GM18526 (cell line): Measurements from ENCODE around the gene IHH.

ENCODE experiments used
- POLR2A ChIP-seq: IDR thresholded peaks from 3 replicates; pipeline ENCODE4 v1.6.1; 2011; ENCODE audit not compliant: insufficient read length; ENCODE audit errors: extremely low read depth

Gene IHH

DNA sequence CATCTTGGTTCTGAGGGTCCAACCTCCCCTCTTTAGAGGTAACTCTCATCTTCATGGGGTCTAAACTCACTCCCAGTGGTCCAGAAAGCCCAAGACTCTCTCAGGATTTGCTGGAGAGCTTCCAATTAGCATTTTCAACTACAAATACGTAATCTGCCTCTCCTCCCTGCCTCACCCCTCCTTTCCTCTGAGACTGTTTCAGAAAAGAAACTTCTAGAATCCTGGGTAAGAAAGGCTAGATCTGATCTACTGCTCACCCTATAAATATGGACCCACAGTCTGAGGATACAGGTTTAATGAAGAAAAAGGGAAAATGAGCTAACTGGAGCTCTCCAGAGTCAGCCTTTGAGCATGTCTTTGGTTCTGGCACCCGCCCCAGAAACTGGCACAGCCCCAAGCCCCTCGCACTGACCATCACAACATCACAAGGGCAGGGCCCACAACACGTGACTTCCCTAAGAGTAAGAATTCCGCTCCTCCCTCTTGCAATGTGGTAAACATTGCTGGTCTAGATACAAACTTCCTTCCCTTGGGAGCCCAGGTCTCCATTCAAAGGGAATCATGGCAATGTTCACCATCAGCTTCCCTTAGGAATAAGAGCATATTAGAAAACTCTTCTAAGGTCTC is 21.7 kb upstream of the IHH start:
- TF ChIP-seq POLR2A: no peak

DNA sequence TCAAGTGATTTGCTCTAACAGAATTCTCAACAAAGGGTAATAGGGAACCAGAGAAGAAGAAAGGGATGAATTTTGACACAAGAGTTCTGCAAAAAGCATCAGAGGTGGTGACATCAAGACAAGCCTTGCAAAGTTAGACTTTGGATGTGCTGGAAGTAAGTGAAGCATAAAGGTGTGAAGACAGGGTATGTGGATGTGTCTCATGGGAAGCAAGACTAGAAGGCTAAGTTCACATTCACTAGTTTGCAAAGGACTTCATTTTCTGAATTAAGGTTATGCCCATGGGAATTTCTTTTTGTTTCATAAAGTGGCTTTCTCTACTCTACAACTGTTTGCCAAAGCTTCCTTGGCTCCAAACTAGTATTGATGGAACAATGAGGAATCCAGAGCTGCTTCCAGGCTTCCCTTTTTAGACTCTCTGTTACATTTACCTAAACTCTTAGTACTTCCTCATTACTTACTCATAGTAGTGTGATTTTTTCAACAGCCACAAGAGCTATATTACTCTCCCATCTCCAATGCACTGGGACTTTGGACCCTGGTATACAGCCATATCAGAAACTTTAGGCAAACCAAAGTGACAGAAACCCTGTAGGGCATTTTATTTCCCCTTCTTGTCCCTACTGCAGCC is 21.1 kb upstream of the IHH start:
- TF ChIP-seq POLR2A: no peak

DNA sequence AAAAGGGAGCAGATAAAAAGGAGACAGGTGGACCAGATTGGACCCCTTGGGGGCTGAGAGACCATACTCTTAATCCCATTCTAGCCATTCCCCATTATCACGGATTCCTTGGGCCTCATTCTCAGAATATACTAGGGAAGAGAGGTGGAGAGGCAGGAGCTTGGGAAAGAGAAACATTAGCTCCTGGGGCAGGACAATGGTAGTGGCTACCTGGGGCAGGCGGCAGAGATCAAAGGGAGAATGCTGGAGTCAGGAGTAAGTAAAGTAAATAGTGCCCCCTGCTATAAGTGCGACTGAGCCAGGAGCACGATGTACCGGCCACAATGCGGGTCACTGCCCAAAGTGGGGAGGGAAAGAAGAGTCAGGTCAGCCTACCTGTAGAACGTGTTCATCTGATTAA is 20.4 kb upstream of the IHH start:
- no peak for TF ChIP-seq POLR2A

- TF ChIP-seq POLR2A: no peak
Observed at GRCh38 chr2:219079417-219079816, 18.7 kb upstream of the IHH start.

DNA sequence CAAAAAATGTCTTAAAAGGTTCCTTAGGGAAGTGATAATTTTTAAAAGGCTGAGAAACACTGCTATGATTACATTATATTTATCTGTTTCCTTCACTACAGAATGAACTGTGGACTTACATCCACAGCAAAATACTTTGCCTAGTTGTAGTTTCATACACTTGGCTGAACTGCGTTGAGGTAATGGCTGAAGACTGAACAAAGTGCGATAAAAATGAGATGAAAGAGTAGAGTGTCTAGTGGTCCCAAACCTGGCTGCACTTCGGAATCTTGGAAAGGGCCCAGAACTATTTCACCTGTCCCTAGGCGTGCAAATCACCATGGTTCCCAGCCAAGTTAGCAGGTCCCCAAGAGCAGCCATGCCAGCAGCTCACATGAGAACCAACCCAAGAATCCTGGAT is 18.2 kb upstream of the IHH start:
- no peak for TF ChIP-seq POLR2A

DNA sequence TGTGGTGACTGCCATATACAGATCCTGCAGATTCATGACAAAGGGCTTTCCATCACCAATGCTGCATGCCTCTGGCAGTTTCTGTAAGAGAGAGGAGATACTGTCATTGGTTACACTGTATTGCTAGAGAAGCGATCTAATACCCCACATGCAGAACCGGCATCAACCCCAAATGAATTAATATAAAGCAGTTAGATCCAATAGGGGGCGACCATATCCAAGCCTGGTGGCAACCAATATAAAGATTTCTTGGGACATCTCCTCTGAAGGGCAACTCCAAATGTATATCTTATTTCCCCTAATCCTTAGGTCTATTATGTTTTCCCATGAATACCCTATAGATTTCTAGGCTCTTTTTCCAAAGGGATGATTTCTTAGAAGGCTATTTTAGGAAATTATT is 17.4 kb upstream of the IHH start:
- TF ChIP-seq POLR2A: no peak

- TF ChIP-seq POLR2A: no peak
Observed at GRCh38 chr2:219076253-219076652, 15.5 kb upstream of the IHH start.

- no peak for TF ChIP-seq POLR2A
Observed at GRCh38 chr2:219073413-219074129, 12.8 kb upstream of the IHH start.

- TF ChIP-seq POLR2A: no peak
Observed at GRCh38 chr2:219072741-219073250, 12.1 kb upstream of the IHH start.

DNA sequence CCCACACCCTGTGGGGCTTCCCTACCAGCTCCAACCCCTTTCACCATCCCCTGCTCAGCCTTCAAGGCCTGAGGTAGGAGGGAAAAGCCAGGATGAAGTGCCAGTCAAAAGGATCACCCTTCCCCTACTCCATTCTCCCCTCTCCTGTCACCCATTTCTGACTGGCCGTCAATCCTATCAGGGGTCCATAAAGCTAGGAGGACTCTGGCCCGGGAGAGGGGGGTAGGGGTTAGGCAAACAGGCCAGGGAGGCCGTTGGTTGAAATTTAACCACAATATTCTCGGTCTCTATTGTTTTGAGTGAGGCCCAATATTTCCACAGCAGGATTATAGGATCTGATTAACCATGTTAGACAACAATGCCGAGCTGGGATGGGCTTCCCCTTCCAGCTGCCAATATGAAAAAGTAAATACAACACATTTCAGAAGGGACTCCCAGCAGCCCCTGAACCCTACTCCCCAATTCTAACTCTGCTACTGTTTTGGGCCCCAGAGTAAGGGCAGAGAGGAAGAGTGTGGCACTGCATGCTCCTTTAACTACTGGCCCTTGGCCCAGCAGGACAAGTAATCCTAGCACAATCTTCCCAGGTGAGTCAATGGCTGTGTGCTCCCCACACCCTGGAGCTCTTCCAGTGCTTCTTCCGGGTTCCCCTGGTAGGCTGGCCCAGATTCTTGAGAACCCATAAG is 10.6 kb upstream of the IHH start:
- TF ChIP-seq POLR2A: no peak

DNA sequence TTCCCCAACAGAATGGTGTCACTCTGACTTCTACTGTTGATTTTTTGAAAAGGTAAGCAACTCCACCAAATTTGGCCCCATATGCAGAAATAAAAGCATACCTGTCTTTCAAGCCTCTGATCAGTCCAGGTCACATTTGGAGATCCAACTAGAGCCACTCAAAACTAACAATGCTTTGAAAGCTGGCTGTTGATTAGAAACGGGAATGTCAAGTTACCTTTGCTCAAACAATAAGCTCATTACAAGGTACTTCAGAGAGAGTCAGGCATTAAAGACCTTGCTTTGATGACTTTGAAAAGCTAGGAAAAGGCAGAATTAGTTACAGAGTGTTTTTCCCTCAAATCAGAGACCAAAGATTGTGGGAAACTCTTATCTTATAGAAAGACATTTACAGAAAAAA is 4.8 kb upstream of the IHH start:
- TF ChIP-seq POLR2A: no peak

DNA sequence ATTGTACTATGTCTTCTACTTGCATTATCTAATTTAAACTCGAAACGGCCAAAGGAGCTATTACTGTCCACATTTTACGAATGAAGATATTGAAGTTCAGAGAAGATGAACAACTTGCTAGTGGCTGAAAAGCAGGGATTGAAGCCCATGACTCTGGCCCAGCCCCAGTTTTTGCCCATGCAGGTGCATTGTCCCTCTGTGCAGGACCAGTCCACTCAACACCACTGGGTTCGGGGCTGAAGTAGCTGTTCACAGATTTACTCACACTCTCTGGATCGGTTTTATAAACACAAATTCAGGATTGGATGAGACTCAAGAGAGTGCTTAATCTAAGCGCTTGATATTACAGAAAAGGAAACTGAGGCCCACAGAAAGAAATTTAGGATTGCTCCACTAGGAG is 1.4 kb upstream of the IHH start:
- TF ChIP-seq POLR2A: no peak

GRCh38 chr2:219059725-219060682 is 717 bp downstream of the IHH start:
- no peak for TF ChIP-seq POLR2A

- no peak for TF ChIP-seq POLR2A
Observed at GRCh38 chr2:219059375-219059724, 1.4 kb downstream of the IHH start.
